KMS-11 (cell line): ENCODE data around the gene DIAPH2.

ENCODE experiments used
- H2AFZ ChIP-seq: fragments of 200-600 bp; sonication (generic); 2 replicates; pipeline ENCODE4 v1.6.1; 2016; ENCODE audit warnings: antibody characterized with exemption, mixed run types, low read depth
- H3K27ac ChIP-seq: fragments of 200-600 bp; sonication (generic); 2 replicates; pipeline ENCODE4 v1.6.1; 2016; ENCODE audit warnings: mild to moderate bottlenecking, mixed run types
- H3K27me3 ChIP-seq: fragments of 200-600 bp; sonication (generic); 2 replicates; pipeline ENCODE4 v1.6.1; 2017; ENCODE audit warnings: mild to moderate bottlenecking, low read depth, mixed run types, moderate library complexity; ENCODE audit not compliant: insufficient read depth
- H3K36me3 ChIP-seq: fragments of 200-600 bp; sonication (generic); 2 replicates; pipeline ENCODE4 v1.6.1; 2017; ENCODE audit warnings: mild to moderate bottlenecking, mixed run types; ENCODE audit not compliant: insufficient read depth
- H3K4me1 ChIP-seq: fragments of 200-600 bp; sonication (generic); 2 replicates; pipeline ENCODE4 v1.6.1; 2016; ENCODE audit warnings: mild to moderate bottlenecking, low read depth, mixed run types; ENCODE audit not compliant: poor library complexity, severe bottlenecking
- H3K4me2 ChIP-seq: fragments of 200-600 bp; sonication (generic); 2 replicates; pipeline ENCODE4 v1.7.0; 2016; ENCODE audit warnings: mild to moderate bottlenecking, mixed run types
- H3K4me3 ChIP-seq: fragments of 200-600 bp; sonication (generic); IDR thresholded peaks from 2 replicates; pipeline ENCODE4 v1.6.1; 2017; ENCODE audit warnings: low read depth, low read length, mixed read lengths; ENCODE audit not compliant: insufficient read depth
- H3K79me2 ChIP-seq: fragments of 200-600 bp; sonication (generic); 2 replicates; pipeline ENCODE4 v1.6.1; 2016; ENCODE audit warnings: low read depth, mixed run types; ENCODE audit not compliant: insufficient read depth
- H3K9ac ChIP-seq: fragments of 200-600 bp; sonication (generic); 2 replicates; pipeline ENCODE4 v1.6.1; 2016; ENCODE audit warnings: mild to moderate bottlenecking, mixed run types
- H4K20me1 ChIP-seq: fragments of 200-600 bp; sonication (generic); 2 replicates; pipeline ENCODE4 v1.6.1; 2016; ENCODE audit warnings: mild to moderate bottlenecking, mixed run types; ENCODE audit not compliant: insufficient read depth
- CTCF ChIP-seq: fragments of 200-600 bp; sonication (generic); conservative IDR thresholded peaks from 2 replicates; pipeline ENCODE4 v1.6.1; 2017; ENCODE audit warnings: low read depth, mild to moderate bottlenecking, antibody characterized with exemption, low read length, moderate library complexity, mixed read lengths

DIAPH2 gene

DNA sequence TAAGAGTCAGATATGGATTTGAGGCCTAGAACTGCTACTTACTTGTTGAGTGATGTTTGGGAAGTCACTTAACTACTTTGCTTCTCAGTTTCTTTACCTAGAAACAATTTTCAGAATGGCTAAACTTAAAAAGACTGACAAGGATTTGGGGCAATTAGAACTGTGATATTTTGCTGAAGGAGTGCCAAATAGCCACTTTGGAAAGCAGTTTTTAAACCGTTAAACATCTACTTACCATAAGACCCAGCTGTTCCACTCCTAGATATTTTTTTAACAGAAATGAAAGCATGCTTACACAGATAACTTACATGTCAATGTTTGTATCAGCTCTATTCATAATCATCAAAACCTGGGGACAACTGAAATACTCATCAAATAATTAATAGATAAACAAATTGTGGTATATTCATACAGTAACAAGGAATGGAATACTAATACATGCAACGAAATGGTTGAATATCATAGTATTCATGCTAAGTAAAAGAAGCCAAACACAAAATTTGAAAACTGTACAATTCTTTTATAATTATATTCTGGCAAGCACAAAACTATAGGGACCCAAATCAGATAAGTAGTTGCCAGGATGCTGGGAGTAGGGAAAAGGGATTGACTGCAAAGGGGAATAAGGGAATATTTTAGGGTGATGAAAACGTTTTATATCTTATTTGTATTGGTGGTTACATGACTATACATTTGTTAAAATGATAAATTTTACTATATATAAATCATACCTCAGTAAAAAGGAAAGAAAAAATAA lies 223.1 kb downstream of the DIAPH2 start:
- no peak overlapping the region for H3K9ac ChIP-seq
- H3K27ac ChIP-seq: no peak overlapping the region
- H3K79me2 ChIP-seq: no peaks in the 10 kb centered on the region
- no peaks in the 10 kb centered on the region for H4K20me1 ChIP-seq
- H2AFZ ChIP-seq: no peak overlapping the region
- no peaks in the 10 kb centered on the region for H3K27me3 ChIP-seq
- H3K4me1 ChIP-seq: no peaks in the 10 kb centered on the region
- no peak overlapping the region for H3K4me2 ChIP-seq
- H3K36me3 ChIP-seq: no peaks in the 10 kb centered on the region
- TF ChIP-seq CTCF: no peak
- no peak overlapping the region for H3K4me3 ChIP-seq

- Histone ChIP-seq H3K4me2 (no peak overlapping the region), H3K27me3 (no peaks in the 10 kb centered on the region), H3K36me3 (no peaks in the 10 kb centered on the region), H3K4me1 (no peaks in the 10 kb centered on the region), H3K27ac (no peak overlapping the region), H3K4me3 (no peak overlapping the region), H3K79me2 (no peaks in the 10 kb centered on the region), H4K20me1 (no peaks in the 10 kb centered on the region), H2AFZ (no peak overlapping the region), H3K9ac (no peak overlapping the region)
- TF ChIP-seq CTCF: no peak
Observed at GRCh38 chrX:96909291-96909690, 224.6 kb downstream of the DIAPH2 start.

DNA sequence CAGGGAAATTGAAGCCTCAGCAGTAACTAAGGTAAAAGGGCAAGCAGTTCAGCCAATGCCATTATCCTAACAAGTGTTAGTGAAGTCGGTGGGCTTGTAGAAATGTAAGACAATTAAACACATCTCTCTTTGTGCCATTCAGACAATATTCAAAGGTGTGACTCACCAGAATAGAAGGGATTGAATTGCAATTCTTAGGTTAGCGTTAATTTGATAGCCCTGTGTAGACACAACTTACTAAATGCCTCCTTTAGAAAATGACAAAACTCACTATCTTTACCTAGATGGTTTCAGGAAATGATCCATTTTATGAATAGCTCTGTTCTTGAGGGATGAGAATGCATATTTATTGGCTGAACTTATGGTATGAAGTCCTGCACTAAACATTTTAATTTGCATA lies 234.2 kb downstream of the DIAPH2 start:
- Histone ChIP-seq H3K4me3 (no peak overlapping the region), H2AFZ (no peak overlapping the region), H3K4me2 (no peak overlapping the region), H3K9ac (no peak overlapping the region), H3K36me3 (no peaks in the 10 kb centered on the region), H3K27ac (no peak overlapping the region), H4K20me1 (no peaks in the 10 kb centered on the region), H3K4me1 (no peaks in the 10 kb centered on the region), H3K79me2 (no peaks in the 10 kb centered on the region), H3K27me3 (no peaks in the 10 kb centered on the region)
- TF ChIP-seq CTCF: no peak

- Histone ChIP-seq H3K4me2 (no peak overlapping the region), H3K4me1 (no peaks in the 10 kb centered on the region), H3K36me3 (no peaks in the 10 kb centered on the region), H3K27me3 (no peaks in the 10 kb centered on the region), H4K20me1 (no peaks in the 10 kb centered on the region), H3K4me3 (no peak overlapping the region), H3K27ac (no peak overlapping the region), H2AFZ (no peak overlapping the region), H3K9ac (no peak overlapping the region), H3K79me2 (no peaks in the 10 kb centered on the region)
- no peak for TF ChIP-seq CTCF
Observed at GRCh38 chrX:96919672-96920071, 235.0 kb downstream of the DIAPH2 start.
